ENCODE results near the gene CSMD2.

Gene CSMD2

DNA sequence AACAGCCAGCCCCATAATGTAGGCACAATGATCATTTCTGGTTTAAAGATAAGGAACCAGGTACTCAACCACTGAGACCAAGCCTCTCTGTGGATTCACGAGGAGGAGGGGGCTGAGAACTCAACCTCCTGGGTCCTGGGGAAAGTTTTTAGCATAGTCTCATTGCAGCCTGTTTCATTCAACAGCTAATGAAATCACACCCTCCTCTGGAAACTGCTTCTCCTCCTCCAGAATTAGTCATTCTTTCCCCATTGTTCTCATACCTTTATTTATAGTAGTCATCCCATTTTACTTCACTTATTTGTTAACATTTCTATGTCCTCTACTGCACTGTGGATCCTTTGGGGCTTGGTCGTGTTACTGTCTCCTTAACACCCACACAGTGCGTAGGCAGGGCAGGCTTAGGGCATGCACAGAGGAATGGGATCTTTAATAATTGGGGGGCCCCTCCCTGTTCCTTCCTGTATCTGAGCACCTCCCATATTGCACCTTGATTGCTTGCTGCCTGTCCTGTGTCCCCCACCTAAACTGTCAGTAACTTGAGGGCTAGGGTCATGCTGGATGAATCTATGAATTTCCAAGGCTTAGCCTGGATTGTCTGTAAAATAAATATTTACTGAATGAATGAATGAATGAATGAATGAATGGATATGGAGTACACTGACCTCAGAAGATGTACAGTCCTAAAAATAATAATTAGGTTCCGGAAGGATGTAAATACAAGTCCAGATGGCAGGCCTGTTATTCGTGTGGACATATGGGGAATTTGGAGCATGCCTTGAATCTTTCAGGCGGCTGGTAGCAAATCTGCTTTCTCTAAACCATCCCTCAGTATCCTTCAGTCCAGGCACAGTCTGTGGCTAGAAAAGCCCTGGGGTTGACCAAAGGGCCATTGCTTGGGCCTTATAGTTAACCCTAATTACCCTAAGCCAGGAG lies 455.0 kb downstream of the CSMD2 start:
- H3K4me3 ChIP-seq: no peak overlapping the region
- DNase-seq (ENCODE audit: low spot score in 2 of 2): no peak
- no peaks in the 10 kb centered on the region for H3K9me3 ChIP-seq
- in situ Hi-C loops (cut with MboI; ENCODE audit: low sequenced_read_pairs): no loop called here
- no peaks in the 10 kb centered on the region for H3K4me1 ChIP-seq
- H3K27me3 ChIP-seq (ENCODE audit: low read depth): no peaks in the 10 kb centered on the region
- no peaks in the 10 kb centered on the region for H3K36me3 ChIP-seq (replicated peaks)

DNA sequence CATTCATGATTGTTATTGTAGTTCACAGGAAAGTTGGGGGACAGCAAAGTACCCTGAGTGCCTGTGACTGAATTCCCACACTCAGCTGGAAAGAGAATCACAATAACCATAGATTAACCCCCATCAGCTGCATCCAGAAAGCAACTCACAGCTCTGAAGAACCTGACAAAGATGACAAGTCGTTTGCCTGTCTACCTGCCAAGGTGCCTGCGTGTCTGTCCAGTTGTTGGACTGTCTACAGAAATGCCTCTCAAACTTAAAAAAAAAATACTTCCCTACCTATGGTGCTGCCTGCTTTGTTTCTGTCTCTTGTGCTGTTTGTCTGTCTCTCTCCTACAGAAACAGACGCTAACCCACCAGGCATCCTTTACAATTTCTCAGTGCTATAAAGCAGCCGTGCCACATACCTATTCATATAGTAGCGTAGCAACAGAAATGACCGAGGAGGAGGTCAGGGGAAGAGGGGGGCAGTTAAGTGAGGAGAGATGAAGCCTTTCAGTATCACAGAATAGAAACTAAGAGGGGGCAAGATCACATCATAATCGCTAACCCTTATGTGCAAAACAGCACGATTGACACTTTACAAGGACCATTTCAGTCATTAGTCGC lies 455.8 kb downstream of the CSMD2 start:
- no peak for DNase-seq (ENCODE audit: low spot score in 2 of 2)
- Histone ChIP-seq H3K4me1 (no peaks in the 10 kb centered on the region), H3K27me3 (ENCODE audit: low read depth) (no peaks in the 10 kb centered on the region), H3K36me3 (replicated peaks) (no peaks in the 10 kb centered on the region), H3K9me3 (no peaks in the 10 kb centered on the region), H3K4me3 (no peak overlapping the region)
- in situ Hi-C loops (cut with MboI; ENCODE audit: low sequenced_read_pairs): no loop called here

GRCh38 chr1:33706634-33707255 lies 458.3 kb downstream of the CSMD2 start:
- no peaks in the 10 kb centered on the region for H3K4me1 ChIP-seq
- H3K4me3 ChIP-seq: no peak overlapping the region
- no peaks in the 10 kb centered on the region for H3K27me3 ChIP-seq (ENCODE audit: low read depth)
- in situ Hi-C loops (cut with MboI; ENCODE audit: low sequenced_read_pairs): no loop called here
- H3K36me3 ChIP-seq (replicated peaks): no peaks in the 10 kb centered on the region
- DNase-seq (ENCODE audit: low spot score in 2 of 2): no peak
- no peaks in the 10 kb centered on the region for H3K9me3 ChIP-seq

GRCh38 chr1:33703464-33703863 lies 461.6 kb downstream of the CSMD2 start:
- Histone ChIP-seq H3K9me3 (no peaks in the 10 kb centered on the region), H3K27me3 (ENCODE audit: low read depth) (no peaks in the 10 kb centered on the region), H3K36me3 (replicated peaks) (no peaks in the 10 kb centered on the region), H3K4me1 (no peaks in the 10 kb centered on the region), H3K4me3 (no peak overlapping the region)
- in situ Hi-C loops (cut with MboI; ENCODE audit: low sequenced_read_pairs): no loop called here
- no peak for DNase-seq (ENCODE audit: low spot score in 2 of 2)

- in situ Hi-C loops (cut with MboI; ENCODE audit: low sequenced_read_pairs): no loop called here
- no peak overlapping the region for H3K4me3 ChIP-seq
Observed at GRCh38 chr1:33698361-33699035, 466.5 kb downstream of the CSMD2 start.

DNA sequence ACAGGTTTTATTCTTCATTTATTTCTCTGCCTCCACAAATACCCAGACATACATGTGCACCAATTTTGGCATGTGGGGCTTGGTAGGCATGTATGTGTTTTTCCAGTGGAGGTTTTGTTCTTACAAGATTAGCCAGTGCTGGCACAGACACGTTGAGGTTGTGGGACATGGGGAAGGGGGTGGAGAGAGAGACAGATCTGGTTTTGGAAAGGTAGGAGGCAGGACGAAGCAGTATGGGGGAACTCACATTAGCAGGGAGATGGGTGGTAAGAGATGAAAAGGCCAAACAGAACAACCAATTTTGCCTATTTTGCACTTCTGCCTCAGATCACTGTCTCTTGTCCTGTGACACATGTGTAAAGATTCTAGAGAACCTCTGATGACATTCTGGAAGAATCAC lies 467.2 kb downstream of the CSMD2 start:
- in situ Hi-C loops (cut with MboI; ENCODE audit: low sequenced_read_pairs): no loop called here
- Histone ChIP-seq H3K9me3 (no peaks in the 10 kb centered on the region), H3K27me3 (ENCODE audit: low read depth) (no peaks in the 10 kb centered on the region; the same call in none of the 2 replicates), H3K36me3 (replicated peaks) (no peaks in the 10 kb centered on the region), H3K4me3 (no peak overlapping the region), H3K4me1 (no peaks in the 10 kb centered on the region)
- no peak for DNase-seq (ENCODE audit: low spot score in 2 of 2)

More at GRCh38 chr1:33698361-33699035, 466.5 kb downstream of the CSMD2 start:
- Histone ChIP-seq H3K36me3 (replicated peaks) (no peaks in the 10 kb centered on the region), H3K9me3 (no peaks in the 10 kb centered on the region), H3K4me1 (no peaks in the 10 kb centered on the region), H3K27me3 (ENCODE audit: low read depth) (no peaks in the 10 kb centered on the region; the same call in 1 of the 2 replicates)
- no peak for DNase-seq (ENCODE audit: low spot score in 2 of 2)

DNA sequence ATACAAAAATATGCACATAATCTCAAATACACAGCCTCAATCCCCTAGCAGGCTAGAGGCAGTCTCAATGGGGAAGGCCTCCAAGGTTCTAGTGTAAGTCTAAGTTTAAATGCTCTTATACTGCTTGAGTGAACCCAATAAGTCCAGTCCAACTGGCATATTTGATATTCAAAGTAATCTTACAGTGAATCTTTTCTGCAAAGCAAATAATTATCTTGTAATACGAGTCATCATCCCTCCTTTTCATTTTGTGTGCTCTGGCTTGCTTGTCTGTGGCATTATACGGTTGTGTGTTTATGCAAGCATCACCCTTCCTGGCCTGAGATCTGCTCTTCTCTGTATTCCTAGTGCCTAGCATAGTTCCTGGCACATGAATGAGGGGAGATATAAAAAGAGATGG lies 468.1 kb downstream of the CSMD2 start:
- Histone ChIP-seq H3K36me3 (replicated peaks) (no peaks in the 10 kb centered on the region), H3K4me1 (no peaks in the 10 kb centered on the region), H3K9me3 (no peaks in the 10 kb centered on the region), H3K4me3 (no peak overlapping the region), H3K27me3 (ENCODE audit: low read depth) (no peaks in the 10 kb centered on the region; the same call in none of the 2 replicates)
- in situ Hi-C loops (cut with MboI; ENCODE audit: low sequenced_read_pairs): no loop called here
- DNase-seq (ENCODE audit: low spot score in 2 of 2): no peak

DNA sequence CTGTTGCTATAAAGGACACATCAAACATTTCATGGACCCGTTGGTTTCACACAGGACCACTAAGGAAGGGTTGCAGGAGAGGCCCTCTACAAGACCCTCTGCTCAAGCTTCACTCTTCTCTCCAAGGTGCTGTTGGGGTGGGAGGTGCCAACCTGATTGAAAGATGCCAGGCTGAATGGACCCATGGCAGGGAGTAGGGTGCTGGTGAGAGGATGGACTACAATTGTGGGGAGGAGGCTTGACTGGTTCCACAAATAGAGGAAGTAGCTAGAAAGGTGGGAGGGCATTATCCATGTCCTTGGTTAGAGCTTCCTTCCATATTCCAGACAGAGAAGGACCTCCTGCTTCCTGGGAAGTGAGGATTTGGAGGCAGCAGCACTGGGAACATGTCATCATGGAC lies 468.7 kb downstream of the CSMD2 start:
- Histone ChIP-seq H3K9me3 (no peaks in the 10 kb centered on the region), H3K27me3 (ENCODE audit: low read depth) (no peaks in the 10 kb centered on the region; the same call in none of the 2 replicates), H3K4me1 (no peaks in the 10 kb centered on the region), H3K4me3 (no peak overlapping the region), H3K36me3 (replicated peaks) (no peaks in the 10 kb centered on the region)
- DNase-seq (ENCODE audit: low spot score in 2 of 2): no peak
- in situ Hi-C loops (cut with MboI; ENCODE audit: low sequenced_read_pairs): no loop called here

GRCh38 chr1:33692206-33693188 lies 472.5 kb downstream of the CSMD2 start:
- no peak for DNase-seq (ENCODE audit: low spot score in 2 of 2)
- no peak overlapping the region for H3K4me3 ChIP-seq
- H3K9me3 ChIP-seq: no peaks in the 10 kb centered on the region
- no peaks in the 10 kb centered on the region for H3K36me3 ChIP-seq (replicated peaks)
- H3K27me3 ChIP-seq (ENCODE audit: low read depth): peaks cover 2% of the 10 kb centered on the region
- H3K4me1 ChIP-seq: no peaks in the 10 kb centered on the region
- in situ Hi-C loops (cut with MboI; ENCODE audit: low sequenced_read_pairs): no loop called here

- in situ Hi-C loops (cut with MboI; ENCODE audit: low sequenced_read_pairs): no loop called here
- Histone ChIP-seq H3K4me1 (no peaks in the 10 kb centered on the region), H3K27me3 (ENCODE audit: low read depth) (peaks cover 6% of the 10 kb centered on the region), H3K36me3 (replicated peaks) (no peaks in the 10 kb centered on the region), H3K4me3 (no peak overlapping the region), H3K9me3 (no peaks in the 10 kb centered on the region)
- DNase-seq (ENCODE audit: low spot score in 2 of 2): no peak
Observed at GRCh38 chr1:33687000-33687399, 478.0 kb downstream of the CSMD2 start.

DNA sequence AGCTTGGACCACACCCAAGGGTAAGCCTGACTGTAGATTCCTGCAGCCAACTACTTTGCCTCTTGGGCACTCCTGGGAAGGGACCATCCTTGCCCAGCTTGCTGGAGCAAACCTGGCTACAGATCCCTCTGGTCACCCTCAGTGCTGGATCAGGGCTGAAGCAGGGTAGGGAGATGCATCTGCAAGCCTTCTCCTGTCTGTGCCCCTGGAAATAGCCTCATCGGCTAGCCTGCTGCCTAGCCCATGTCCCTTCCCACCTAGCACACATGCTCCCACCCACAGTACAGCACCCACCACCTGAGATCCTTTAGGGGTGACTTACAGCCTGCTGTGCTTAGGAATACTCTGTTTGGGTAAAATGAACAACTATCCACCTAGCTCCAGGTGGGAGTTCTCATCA lies 478.5 kb downstream of the CSMD2 start:
- Histone ChIP-seq H3K36me3 (replicated peaks) (no peaks in the 10 kb centered on the region), H3K4me1 (no peaks in the 10 kb centered on the region), H3K4me3 (no peak overlapping the region), H3K27me3 (ENCODE audit: low read depth) (peaks cover 6% of the 10 kb centered on the region), H3K9me3 (no peaks in the 10 kb centered on the region)
- DNase-seq (ENCODE audit: low spot score in 2 of 2): no peak
- in situ Hi-C loops (cut with MboI; ENCODE audit: low sequenced_read_pairs): no loop called here

DNA sequence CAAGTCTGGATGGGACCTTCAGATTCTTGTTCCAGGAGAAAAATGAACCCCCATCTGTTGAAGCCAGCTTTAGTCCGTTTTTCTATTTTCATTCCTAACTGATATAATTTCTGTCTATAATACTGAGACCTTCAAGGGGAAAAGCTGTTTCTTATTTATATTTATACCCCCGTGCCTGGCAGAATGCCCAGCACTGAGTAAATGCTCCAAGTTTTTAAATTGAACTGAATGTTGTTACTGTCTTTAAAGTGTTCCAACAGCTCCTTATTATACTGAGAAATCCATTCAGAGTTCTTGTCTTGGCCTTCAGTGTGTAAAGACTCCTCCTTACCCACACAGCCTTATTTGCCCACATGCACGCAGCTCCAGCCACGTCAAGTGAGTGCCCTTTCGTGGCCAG lies 479.8 kb downstream of the CSMD2 start:
- peaks cover 6% of the 10 kb centered on the region for H3K27me3 ChIP-seq (ENCODE audit: low read depth)

More for the DNA sequence above, 479.8 kb downstream of the CSMD2 start:
- Histone ChIP-seq H3K4me3 (no peak overlapping the region), H3K4me1 (no peaks in the 10 kb centered on the region), H3K36me3 (replicated peaks) (no peaks in the 10 kb centered on the region), H3K9me3 (no peaks in the 10 kb centered on the region)
- DNase-seq (ENCODE audit: low spot score in 2 of 2): no peak
- in situ Hi-C loops (cut with MboI; ENCODE audit: low sequenced_read_pairs): no loop called here
